ENCODE measurements around the gene HES4.
A peak's percentile ranks its signal among the peaks of the same experiment; 100 is the strongest.

The HES4 gene

DNA sequence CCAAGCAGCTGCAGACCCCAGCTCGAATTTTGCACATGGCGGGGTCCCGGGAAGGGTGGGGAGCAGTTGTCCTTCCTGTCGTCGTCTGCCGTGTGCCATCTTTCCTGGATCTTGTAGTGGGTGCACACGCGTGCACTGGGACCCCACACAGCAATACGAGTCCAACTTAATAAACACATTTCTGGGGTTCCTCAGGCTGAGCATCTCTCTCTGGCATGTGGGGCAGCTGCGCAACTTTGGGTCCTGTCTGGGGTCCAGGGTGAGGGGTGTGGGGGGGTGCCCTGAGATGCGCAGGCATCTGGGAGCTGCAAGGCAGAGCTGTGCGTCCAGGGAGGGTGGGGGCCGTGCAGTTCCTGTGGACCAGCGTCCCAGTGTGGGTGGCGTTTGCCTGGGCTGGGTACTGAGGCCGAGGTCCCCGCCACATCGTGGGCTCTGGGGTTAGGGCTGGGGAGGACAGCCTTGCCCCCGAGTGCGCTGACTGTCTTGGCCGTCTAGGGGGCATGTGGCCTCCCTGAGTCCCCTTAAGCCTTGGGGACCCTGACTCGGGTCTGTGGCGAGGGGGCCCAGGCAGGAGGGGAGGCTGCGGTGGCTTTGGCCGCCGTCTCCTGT lies 34.3 kb downstream of the HES4 start:
- DNase-seq (ENCODE audit: low read depth in 2 of 2): no peak

DNA sequence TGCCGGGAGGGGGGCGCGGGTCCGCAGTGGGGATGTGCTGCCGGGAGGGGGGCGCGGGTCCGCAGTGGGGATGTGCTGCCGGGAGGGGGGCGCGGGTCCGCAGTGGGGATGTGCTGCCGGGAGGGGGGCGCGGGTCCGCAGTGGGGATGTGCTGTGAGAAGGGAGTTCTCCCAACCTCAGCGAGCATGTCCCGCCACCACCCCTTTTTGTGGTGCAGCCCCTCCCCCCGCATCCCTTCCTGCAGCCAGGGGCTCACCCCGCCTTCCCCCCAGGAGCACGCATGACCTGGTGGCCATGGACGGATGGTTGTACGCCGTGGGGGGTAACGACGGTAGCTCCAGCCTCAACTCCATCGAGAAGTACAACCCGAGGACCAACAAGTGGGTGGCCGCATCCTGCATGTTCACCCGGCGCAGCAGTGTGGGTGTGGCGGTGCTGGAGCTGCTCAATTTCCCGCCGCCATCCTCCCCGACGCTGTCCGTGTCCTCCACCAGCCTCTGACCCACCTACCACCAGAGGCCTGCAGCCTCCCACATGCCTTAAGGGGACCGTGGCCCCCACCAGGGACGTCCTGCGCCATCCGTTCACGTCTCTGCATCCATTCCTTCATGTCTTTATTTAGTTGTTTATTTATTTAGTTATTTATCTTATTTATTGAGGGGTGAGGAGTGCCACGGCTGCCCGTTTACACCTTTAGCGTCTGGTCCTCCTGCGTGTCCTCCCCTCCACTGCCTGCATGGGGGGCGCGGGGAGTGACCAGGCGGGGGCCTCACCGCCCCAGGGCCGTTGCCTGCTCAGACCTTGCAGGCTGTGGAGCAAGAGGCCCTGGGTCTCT lies 35.0 kb downstream of the HES4 start:
- DNase-seq (ENCODE audit: low read depth in 2 of 2): no peak

DNA sequence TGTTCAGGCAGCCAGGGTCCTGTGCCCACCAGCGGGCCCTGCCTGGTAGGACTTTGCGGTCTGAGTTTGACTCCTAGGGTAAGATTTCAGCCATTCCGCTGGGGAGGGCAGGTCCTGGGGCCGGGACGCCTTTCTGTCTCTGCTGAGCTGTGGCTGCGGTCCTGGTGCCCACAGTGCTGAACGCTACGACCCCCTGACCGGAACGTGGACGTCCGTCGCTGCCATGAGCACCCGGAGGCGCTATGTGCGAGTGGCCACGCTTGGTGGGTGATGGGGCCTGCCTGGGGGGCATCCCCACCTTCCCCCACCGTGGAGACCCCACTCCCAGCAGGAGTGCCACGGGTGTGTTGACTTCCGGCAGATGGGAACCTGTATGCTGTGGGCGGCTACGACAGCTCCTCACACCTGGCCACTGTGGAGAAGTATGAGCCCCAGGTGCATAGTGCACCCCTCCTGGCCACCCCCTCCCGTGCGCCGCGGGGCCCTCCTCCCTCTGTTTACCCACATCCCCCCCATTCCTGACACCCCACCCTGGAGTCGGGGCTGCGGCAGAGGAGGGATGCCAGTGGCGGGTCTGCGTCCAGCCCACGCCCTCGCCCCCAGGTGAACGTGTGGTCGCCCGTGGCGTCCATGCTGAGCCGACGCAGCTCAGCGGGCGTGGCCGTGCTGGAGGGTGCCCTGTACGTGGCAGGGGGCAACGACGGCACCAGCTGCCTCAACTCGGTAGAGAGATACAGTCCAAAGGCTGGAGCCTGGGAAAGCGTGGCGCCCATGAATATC lies 36.0 kb downstream of the HES4 start:
- no peak for DNase-seq (ENCODE audit: low read depth in 2 of 2)

DNA sequence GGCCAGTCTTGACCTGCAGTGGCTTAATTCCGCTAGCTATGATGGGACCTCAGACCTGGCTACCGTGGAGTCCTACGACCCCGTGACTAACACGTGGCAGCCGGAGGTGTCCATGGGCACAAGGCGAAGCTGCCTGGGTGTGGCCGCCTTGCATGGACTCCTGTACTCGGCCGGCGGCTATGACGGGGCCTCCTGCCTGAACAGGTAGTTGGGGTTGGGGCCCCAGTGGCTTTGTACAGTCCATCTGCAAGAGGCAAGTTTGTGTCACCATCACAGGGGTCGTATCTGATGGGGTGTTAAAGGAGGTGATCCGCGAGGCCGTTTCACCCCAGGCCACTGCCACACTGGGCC lies 36.6 kb downstream of the HES4 start:
- no peak for DNase-seq (ENCODE audit: low read depth in 2 of 2)

DNA sequence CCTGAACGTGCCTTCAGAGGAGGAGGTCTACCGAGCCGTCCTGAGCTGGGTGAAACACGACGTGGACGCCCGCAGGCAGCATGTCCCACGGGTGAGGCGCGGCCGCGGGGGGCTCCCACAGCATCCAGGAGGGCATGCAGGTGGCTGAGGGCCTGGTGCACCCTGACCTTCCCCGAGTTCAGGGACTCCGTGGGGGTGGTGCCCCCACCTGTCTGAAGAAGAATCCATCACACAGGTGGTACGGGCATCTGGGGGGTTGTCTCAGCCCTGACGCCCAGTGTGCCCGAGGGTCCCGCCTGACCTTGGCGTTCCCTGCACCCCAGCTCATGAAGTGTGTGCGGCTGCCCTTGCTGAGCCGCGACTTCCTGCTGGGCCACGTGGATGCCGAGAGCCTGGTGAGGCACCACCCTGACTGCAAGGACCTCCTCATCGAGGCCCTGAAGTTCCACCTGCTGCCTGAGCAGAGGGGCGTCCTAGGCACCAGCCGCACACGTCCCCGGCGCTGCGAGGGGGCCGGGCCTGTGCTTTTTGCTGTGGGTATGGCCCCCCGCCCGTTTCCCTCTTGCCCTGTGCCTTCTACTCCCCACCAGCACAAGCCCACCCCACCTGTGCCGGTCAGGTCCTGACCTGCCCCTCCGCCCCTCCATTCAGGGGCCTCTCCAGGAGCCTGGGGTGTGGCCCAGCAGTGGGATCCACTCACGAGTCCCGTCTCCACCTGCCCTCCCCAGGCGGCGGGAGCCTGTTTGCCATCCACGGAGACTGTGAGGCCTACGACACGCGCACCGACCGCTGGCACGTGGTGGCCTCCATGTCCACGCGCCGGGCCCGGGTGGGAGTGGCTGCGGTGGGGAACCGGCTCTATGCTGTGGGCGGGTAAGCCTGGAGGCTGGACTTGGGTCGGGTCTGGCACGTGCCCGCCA lies 37.3 kb downstream of the HES4 start:
- DNase-seq (ENCODE audit: low read depth in 2 of 2): no peak

DNA sequence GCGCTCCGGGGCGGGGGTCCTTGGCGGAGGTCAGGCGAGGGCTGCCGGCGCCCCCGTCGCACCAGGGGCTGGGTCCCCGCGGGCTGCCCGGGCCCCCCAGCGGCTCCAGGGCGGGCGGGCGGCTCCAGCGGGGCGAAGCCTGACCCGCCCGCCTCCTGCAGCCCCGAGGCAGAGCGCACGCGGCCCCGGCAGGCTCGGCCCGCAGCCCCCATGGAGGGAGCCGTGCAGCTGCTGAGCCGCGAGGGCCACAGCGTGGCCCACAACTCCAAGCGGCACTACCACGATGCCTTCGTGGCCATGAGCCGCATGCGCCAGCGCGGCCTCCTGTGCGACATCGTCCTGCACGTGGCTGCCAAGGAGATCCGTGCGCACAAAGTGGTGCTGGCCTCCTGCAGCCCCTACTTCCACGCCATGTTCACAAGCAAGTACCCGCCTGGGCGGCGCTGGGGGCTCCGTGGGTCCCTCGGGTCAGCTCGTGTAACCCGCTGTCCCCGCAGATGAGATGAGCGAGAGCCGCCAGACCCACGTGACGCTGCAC lies 38.7 kb downstream of the HES4 start:
- no peak for DNase-seq (ENCODE audit: low read depth in 2 of 2)

DNA sequence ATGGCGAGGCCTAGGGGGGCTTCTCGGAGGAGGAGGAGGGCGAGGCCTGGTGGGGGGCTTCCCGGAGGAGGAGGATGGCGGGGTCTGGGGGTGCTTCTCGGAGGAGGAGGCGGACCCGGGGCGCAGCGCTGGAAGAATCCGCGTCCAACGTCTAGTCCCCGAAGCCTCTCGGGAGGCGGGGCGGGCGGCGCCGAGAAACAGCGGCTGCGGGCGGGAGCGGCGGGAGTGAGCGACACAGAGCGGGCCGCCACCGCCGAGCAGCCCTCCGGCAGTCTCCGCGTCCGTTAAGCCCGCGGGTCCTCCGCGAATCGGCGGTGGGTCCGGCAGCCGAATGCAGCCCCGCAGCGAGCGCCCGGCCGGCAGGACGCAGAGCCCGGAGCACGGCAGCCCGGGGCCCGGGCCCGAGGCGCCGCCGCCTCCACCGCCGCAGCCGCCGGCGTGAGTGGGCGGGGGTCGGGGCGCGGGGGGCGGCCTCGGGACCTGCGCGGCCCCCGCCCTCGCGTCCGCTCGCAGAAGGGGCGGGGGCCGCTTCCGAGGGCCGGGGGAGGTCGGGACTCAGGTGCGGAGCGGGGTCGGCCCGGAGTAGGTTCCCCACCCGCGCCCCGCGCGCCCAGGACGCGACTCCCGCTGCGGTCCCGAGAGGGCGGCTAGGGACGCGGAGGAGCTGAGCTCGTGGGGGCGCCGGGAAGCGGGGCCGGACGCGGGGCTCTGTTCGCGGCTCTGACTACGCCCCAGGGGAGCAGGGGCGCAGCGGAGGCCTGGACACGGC lies 39.4 kb downstream of the HES4 start, which contains the start of gene KLHL17:
KLHL17 (plus strand) TSS at position 222 of the 769 bp plus-strand sequence; CDS start at position 332, 110 bp downstream.
- peak; percentile 68 to 81 for DNase-seq (ENCODE audit: low read depth in 2 of 2)

DNA sequence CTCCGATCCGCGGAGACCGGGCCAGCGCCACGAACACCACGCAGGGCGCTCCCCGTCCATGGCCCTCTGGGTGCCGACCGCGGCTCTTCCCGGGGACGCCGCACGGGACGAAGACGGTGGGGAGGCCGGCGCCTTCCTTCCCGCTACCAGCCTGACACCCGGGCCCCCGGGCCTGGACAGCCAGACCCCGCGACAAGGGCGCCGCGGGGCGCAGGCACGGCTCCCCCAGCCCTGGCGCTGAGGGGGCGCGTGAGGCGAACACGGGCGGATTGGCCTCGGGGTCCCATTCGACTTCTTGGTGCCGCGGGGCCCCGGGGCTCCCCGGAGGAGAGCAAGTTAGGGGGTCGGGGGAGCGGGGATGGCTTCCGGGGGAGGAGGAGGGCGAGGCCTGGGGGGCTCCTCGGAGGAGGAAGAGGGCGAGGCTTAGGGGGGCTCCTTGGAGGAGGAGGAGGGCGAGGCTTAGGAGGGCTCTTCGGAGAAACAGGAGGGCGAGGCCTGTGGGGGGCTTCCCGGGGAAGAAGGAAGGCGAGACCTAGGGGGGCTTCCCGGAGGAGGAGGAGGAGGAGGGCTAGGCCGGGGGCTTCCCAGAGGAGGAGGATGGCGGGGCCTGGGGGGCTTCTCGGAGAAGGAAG lies 40.0 kb downstream of the HES4 start:
- DNase-seq (ENCODE audit: low read depth in 2 of 2): no peak

DNA sequence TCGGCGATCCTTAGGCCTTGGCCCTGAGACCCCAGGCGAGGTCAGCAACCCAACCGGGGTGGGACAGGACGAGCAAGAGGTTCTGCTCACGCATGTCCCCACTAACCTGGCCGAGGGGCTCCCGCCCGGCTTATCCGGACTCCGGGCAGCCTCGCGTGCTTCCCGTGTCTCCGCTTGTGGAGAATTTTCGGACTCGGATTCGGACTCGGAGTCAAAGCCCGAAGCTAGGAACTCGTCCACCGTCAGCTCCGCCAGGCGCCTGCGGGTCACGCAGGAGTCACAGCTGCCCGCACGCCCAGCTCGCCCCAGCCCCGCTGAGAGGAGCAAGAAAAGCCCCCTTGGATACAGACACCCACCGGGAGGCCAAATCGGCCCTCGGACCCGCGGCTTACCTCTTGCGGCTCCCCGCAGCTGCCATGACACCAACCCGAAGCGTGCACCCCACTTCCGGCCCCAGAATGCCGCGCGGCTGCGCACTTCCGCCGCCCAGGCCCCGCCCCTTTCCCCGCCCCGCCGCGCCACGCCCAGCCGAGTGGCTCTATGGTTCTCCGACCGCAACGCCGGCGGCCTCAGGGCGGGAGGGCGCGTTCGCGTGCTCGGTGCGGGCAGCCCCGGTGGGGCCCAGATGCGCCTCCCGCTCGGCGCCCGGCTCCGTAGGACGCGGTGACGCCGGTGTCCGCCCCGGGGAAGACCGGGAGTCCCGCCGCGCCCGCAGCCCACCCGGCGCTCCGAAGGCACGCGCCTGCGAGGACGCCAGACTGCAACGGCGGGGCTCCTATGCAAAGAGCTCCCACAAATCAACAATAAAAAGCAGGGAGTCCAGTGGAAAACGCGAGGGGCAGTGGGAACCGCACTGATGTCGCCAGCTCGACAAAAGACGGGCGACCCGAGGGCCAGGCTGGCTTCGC lies 40.8 kb downstream of the HES4 start, which contains the start of gene NOC2L:
NOC2L (minus strand) TSS at position 434 of the 908 bp plus-strand sequence; CDS start at position 418, 16 bp downstream.
- peak; percentile 90 to 95 for DNase-seq (ENCODE audit: low read depth in 2 of 2)

DNA sequence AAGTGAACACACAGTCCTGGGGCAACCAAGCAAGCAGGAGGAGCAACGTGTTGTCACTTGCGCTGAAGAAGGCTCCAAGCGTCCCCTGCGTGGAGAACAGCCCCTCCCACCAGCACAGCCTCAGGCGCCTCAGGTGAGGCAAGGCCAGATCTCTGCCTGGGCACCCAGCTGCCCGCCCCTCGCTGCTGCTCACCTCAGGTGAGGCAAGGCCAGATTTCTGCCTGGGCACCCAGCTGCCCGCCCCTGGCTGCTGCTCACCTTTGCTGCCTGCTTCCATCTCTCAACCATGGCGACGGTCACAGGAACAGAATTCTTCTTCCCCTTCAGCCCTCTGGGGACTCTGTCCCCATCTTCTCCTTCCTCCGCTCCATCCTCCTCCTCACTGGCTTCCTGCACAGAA lies 43.3 kb downstream of the HES4 start:
- DNase-seq (ENCODE audit: low read depth in 2 of 2): no peak

DNA sequence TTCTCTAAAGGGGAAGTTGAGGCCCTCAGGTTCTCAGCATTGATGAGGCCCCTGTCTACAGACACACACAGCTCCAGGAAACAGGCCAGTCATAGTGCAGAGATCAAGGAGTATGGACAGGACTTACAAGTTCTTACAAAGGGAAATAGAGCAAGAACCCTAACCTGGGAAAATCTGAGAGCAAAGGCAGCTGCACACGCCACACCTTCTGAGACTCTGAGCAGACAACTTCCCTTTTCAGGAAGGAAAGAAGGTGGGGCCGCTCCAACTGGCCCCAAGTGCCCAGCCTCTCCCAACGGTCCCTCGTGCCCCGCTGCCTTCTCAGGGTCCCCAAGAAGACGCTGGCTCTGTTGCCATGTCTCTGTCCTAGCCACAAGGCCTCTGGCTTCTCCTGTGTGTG lies 44.4 kb downstream of the HES4 start:
- no peak for DNase-seq (ENCODE audit: low read depth in 2 of 2)

DNA sequence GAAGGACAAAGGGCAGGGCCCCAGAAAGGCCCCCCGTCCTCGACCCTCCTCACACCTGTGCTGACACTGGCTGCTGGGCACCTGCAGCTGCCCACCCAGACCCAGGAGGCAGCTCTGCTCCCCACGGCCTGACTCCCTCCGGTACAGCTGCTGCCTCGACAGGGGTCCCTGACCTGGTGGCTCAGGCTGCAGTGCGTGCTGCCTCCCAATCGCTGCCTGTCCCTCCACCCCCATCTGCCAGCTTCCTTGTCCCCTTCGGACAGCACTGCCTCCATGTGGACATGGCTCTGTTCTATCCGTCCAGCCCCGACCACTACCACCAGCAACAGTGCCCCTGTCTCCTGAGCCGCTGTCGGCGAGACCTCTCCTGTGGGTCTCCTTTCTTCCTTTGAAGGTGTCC lies 45.0 kb downstream of the HES4 start:
- no peak for DNase-seq (ENCODE audit: low read depth in 2 of 2)

DNA sequence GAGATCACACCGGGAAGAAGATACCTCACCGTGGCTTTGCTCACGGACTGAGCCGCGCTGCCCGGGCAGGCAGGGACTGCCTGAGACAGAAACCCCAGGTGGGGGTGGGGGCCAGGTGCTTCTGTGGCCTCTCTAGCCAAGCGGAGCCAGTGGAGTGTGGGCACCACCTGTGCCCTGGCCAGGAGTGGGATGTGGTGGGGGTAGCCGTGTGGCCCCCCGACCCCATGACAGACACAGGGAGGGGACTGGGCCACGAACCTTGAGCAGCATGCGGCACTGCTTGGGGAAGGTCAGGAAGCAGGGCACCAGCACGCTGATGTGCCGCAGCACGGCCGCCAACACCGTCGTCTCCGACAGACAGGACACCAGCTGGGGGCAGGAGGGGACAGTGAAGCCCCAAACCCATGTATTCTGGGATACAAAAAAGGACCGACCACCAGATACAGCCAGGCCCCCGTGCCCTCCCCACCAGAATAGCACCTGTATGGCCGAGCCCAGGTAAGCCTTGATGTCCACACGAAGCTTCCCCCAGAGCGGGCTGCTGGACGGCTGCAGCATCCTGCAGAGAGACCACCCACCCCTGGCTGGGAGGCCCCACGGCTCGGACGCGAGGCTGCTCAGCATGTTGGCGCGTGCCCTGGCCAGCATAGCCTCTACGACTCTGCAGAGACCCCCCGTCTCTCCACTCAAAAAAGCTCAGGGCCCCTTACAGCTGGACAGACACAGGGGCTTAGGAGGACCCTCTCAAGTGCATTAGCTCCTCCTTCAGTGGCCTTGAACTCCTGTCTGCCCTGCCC lies 46.2 kb downstream of the HES4 start:
- DNase-seq (ENCODE audit: low read depth in 2 of 2): no peak

DNA sequence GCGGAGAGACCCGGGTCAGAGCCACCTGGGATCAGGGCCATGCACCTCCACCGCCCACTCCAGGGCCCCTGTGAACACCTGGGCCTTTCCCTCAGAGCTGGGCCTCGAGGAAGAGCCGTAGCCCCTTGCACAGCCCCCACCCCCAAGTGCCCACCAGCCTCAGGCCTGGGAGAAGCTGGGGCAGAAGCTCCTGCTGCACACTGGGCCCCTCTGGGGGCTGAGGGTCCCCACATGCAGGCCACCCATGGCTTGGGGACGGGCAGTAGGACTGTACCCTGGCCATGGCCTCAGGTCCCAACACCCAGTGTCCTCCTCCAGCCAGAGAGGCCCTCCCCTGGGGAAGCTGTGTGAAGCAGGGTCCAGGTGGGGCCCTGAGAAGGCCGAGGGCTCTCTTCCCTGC lies 47.3 kb downstream of the HES4 start:
- no peak for DNase-seq (ENCODE audit: low read depth in 2 of 2)

DNA sequence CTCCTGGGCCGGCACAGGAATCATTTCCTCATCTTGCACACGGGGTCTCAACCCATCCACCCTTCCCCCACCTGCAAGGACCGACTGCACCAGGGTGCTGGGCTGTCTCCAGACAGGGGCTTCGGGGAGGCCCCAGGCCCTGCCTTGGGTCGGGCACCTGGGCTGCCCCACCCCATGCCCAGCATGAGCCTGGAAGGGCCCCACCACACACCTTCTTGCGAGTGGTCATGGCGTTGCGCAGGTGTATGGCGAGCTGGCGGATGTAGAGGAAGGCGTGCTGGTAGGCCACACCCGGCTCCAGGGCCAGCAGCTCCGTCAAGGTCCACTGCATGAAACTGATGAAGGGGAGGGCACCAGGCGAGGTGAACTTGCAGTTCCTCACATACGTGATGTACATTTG lies 47.7 kb downstream of the HES4 start:
- DNase-seq (ENCODE audit: low read depth in 2 of 2): no peak

DNA sequence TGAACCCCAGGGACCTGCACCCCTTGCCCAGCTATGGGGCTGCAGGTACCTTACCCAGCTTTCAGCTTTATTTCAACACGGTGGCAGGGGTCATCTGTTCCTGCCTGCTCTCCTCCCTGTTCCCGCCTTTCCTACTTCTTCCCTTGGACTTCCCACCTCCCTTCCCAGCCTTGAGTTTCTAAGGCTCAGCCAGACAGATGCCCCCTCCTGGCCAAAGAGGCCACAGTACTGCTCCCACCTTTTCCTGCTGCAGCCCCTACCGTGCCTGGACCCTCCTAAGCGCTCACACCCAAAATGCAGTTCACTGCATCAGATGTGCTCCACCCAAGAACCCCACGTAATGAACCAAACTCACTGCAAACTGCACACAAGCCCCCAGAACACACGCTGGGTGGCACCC lies 48.5 kb downstream of the HES4 start:
- DNase-seq (ENCODE audit: low read depth in 2 of 2): no peak

DNA sequence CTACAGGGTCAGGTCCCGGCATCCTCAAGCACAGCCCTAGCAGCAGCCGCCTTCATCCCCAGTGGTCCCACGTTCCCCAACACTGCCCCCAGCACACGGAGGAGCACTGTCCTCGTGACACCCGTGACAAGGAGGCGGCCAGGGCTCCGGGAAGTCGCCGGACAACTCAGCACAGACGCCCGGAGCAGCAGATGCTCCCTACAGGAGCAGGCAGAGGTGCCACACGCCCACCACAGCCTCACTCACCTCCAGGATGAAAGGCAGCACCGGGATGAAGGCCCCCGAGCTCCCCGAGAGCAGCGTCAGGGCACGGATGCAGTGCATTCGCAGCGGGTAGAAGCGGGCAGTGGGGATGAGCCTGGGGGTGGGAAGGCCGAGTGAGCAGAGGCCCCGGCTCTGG lies 49.0 kb downstream of the HES4 start:
- no peak for DNase-seq (ENCODE audit: low read depth in 2 of 2)

DNA sequence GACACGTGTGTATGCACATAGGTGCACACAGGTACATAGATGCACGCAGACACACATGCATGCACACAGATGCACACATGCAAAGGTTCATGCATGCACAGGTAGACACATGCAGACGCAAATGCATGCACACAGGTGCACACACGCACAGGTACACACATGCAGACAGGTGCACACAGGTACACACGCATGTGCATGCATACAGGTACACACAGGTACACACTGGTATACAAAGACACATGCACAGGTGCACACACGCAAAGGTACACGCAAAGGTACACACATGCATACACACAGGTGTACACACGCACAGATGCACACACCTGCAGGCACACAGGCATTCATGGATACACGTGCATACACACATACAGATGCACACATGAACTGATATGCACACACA lies 49.6 kb downstream of the HES4 start:
- DNase-seq (ENCODE audit: low read depth in 2 of 2): no peak

Data from stimulated activated CD4-positive, alpha-beta T cell treated with anti-CD3 and anti-CD28 coated beads, Interleukin-15, amount 100 ng/mL, for 48 hours (primary cell).